Measurements from ENCODE around the gene WWOX. TPM values are rescaled to one million over a fixed set of nuclear protein-coding genes. Genes with fewer than 3 reads are reported as not detected.

WWOX gene
- total RNA-seq, 1 donor from 2014 or later = 8.9 TPM

DNA sequence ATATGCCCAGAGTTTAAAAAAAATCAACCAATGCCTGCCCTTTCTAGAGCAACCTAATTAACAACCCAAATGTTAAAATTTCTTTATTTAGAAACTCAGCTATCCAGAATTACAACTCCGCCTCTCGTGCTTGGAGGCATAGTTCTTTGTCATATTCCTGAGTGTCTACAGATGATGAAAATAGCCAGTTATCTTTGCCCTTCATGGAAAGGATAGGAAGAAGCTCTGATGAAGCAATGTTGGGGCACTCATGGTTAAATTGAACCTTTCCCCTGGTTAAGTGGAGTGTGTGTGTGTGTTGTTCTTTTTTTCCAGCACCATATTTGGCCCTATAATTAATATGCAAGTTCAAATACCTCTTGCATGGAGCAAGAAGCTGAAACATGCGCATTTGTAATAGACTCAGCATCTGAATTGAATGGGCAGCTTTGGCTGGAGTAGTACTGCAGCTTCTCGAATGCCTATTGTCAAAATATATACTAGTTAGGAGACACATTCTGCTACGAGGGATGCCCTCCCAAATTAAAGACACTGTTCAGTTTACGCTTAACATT, 506.2 kb downstream of the WWOX start:
- Histone ChIP-seq H3K27ac (replicated peaks) (peak overlapping the region; percentile 14), H3K27me3 (ENCODE audit: low read depth) (no peaks in the 10 kb centered on the region), H3K36me3 (no peaks in the 10 kb centered on the region), H3K4me3 (no peak overlapping the region), H3K4me1 (peaks cover 36% of the 10 kb centered on the region), H3K9me3 (replicated peaks) (no peaks in the 10 kb centered on the region)
- intact Hi-C loops (cut with micrococcal nuclease) = no loop called here
- TF ChIP-seq, protein P1, sequence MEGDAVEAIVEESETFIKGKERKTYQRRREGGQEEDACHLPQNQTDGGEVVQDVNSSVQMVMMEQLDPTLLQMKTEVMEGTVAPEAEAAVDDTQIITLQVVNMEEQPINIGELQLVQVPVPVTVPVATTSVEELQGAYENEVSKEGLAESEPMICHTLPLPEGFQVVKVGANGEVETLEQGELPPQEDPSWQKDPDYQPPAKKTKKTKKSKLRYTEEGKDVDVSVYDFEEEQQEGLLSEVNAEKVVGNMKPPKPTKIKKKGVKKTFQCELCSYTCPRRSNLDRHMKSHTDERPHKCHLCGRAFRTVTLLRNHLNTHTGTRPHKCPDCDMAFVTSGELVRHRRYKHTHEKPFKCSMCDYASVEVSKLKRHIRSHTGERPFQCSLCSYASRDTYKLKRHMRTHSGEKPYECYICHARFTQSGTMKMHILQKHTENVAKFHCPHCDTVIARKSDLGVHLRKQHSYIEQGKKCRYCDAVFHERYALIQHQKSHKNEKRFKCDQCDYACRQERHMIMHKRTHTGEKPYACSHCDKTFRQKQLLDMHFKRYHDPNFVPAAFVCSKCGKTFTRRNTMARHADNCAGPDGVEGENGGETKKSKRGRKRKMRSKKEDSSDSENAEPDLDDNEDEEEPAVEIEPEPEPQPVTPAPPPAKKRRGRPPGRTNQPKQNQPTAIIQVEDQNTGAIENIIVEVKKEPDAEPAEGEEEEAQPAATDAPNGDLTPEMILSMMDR (IDR thresholded peaks at IDR 0.05; ENCODE audit: borderline replicate concordance) = no peak
- no peak for DNase-seq

DNA sequence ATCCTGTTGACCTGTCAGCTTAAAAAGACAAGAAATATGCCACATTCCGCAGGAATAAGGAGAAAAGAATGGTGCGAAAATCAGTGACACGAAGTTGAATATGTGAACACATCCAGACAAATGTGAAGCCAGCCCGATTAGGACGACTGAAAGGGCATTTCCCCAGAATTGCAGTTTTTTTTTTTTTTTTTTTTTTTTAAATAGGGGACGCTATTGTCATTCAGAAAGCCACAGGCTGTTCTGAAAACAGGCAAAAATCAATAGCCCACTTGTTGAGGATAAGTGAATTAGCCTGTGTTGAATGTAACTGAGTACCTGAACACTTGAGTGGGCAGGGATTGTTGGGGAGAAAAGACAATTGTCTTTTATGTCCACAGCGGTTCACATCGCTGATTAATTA, 507.1 kb downstream of the WWOX start:
- Histone ChIP-seq H3K4me3 (no peak overlapping the region), H3K27ac (replicated peaks) (no peak overlapping the region), H3K9me3 (replicated peaks) (no peaks in the 10 kb centered on the region), H3K4me1 (peaks cover 36% of the 10 kb centered on the region), H3K27me3 (ENCODE audit: low read depth) (no peaks in the 10 kb centered on the region), H3K36me3 (no peaks in the 10 kb centered on the region)
- TF ChIP-seq, protein P1 (IDR thresholded peaks at IDR 0.05; ENCODE audit: borderline replicate concordance) = no peak
- DNase-seq = no peak
- intact Hi-C loops (cut with micrococcal nuclease) = no loop called here

DNA sequence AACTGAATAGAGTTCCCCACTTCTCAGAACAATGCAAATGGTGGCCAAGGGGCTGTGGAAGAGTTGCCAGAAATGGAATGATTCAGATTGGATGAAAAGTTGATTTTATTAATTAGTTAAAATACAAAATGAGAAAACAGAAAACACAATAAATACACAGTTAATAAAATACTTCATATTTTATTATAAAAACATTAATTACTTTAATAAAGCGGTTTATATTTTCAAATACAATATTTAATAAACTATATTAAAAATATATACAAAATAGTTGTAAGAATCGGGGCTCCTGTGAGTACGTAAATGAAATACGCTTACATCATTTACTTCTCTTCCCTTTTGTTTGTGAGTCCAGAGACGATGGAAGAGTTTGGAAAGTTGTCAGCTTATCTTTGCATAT, 507.6 kb downstream of the WWOX start:
- no peak for DNase-seq
- Histone ChIP-seq H3K27me3 (ENCODE audit: low read depth) (no peaks in the 10 kb centered on the region), H3K4me1 (peaks cover 36% of the 10 kb centered on the region), H3K9me3 (replicated peaks) (no peaks in the 10 kb centered on the region), H3K27ac (replicated peaks) (no peak overlapping the region), H3K4me3 (no peak overlapping the region), H3K36me3 (no peaks in the 10 kb centered on the region)
- TF ChIP-seq, protein P1 (IDR thresholded peaks at IDR 0.05; ENCODE audit: borderline replicate concordance) = no peak
- intact Hi-C loops (cut with micrococcal nuclease) = no loop called here

DNA sequence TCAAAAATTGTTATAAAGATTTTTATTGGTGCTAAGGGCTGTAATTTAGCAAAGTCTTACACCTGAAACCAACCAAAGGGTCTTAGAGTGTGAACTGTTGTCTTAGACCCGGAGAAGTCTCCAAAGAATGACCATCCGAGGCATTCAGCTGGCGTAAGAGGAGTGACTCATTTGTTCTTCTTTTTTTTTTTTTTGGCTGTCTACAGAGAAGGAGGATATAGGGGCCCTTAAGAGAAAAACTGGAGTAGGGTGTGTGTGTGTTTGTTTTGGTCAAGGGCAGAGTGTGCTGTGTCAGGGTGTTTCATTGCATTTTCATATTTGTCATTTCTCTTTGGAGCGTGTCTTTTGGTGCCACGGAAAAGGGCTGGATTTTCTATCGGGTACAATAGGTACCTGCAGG, 508.0 kb downstream of the WWOX start:
- no peak for DNase-seq
- peaks cover 36% of the 10 kb centered on the region for H3K4me1 ChIP-seq
- TF ChIP-seq, protein P1 (IDR thresholded peaks at IDR 0.05; ENCODE audit: borderline replicate concordance) = no peak
- intact Hi-C loops (cut with micrococcal nuclease) = no loop called here
- no peaks in the 10 kb centered on the region for H3K27me3 ChIP-seq (ENCODE audit: low read depth)
- H3K4me3 ChIP-seq = no peak overlapping the region
- H3K36me3 ChIP-seq = no peaks in the 10 kb centered on the region
- no peaks in the 10 kb centered on the region for H3K9me3 ChIP-seq (replicated peaks)
- H3K27ac ChIP-seq (replicated peaks) = peak overlapping the region; percentile 48

DNA sequence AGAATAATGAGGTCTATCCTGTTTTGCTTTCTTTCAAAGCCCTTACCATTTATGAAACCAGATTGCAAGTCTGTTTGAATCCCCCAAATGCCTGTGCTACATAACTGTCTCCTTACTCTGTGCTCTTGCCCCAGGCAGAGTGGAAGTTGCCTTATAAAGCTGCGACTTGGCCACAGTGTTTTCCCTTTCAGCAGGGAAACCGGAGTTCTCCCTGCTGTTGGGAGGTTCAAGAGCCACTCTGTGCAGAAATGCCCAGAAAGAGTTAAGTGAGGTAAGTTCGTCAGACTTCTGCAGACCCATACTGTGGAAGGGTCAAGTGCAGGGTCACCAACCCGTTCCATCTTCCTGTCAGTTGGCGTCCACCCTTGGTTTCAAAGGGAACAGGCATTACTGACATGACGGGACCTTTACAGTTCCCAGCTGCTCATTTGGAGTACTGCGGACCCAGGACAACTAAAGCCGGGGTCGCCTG, 508.9 kb downstream of the WWOX start:
- no peaks in the 10 kb centered on the region for H3K9me3 ChIP-seq (replicated peaks)
- TF ChIP-seq, protein P1 (IDR thresholded peaks at IDR 0.05; ENCODE audit: borderline replicate concordance) = no peak
- intact Hi-C loops (cut with micrococcal nuclease) = no loop called here
- H3K27ac ChIP-seq (replicated peaks) = peak overlapping the region; percentile 48
- H3K4me1 ChIP-seq = peaks cover 36% of the 10 kb centered on the region
- no peaks in the 10 kb centered on the region for H3K36me3 ChIP-seq
- no peaks in the 10 kb centered on the region for H3K27me3 ChIP-seq (ENCODE audit: low read depth)
- H3K4me3 ChIP-seq = peak overlapping the region; percentile 49
- DNase-seq = no peak

Data from left ventricle myocardium inferior (tissue), 1 donor.